ENCODE data around the gene B3GNT3. TPM values are rescaled to one million over a fixed set of nuclear protein-coding genes. Genes with fewer than 3 reads are reported as not detected.
A peak's percentile ranks its signal among the peaks of the same experiment; 100 is the strongest.

Gene B3GNT3
- total and polyA plus RNA-seq, 9 of the 15 experiments (the other 6 are each of a cell fraction or from before 2014, with no cell fraction given), result 0.06 to 0.11 (median 0.07) TPM; not detected in 6

DNA sequence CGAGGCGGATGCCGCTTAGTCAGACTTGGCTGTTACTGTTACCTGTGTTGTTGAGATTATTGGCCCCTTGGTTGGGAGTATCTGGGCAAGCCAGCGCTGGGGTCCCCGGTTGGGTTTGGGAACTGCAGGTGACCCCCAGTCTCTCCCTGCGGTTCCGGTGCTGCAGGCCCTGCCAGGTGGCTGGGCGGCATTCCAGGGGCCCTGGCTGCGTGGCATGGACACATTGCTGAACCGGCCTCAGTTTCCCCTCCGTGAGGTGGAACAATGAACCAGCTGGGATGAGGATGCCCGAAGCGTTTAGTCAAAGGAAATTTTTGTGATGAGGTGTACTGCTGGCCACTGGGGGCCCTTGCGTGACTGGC, 538 bp downstream of the B3GNT3 start:
- 55% methylated on average over 14 of the region's 14 CpGs for WGBS (ENCODE audit: insufficient coverage, low coverage, missing lambda C conversion rate)
- H3K9me3 ChIP-seq (replicated peaks; ENCODE audit: control insufficient read depth, insufficient read depth, low read depth, low read length), result no peaks in the 10 kb centered on the region
- H3K4me1 ChIP-seq (replicated peaks in 1 of 2; ENCODE audit: control insufficient read depth in 2 of 2, insufficient read depth in 2 of 2, low read length in 2 of 2), result peaks cover 15 to 26% of the 10 kb centered on the region in 2 experiments; a peak in 4 of 5 replicates
- ChIA-PET CTCF (ENCODE audit: low intra/inter-chr PET ratio) (no interaction called here), POLR2A (interaction anchor here (0.5 kb wide), 1 partner anchor 17 kb away, joined by 3 read pairs; no protein-coding TSS in a partner anchor)
- H3K27ac ChIP-seq (ENCODE audit: extremely low read depth, low read depth, low read length), result no peak overlapping the region
- H3K79me2 ChIP-seq (ENCODE audit: control insufficient read depth, insufficient read depth, low read length), result no peaks in the 10 kb centered on the region
- no peaks in the 10 kb centered on the region for H3K36me3 ChIP-seq (ENCODE audit: control insufficient read depth, insufficient read depth, low read length)
- no TSS peak for BruUV-seq (replicated peaks)
- no peaks in the 10 kb centered on the region for H4K20me1 ChIP-seq (replicated peaks; ENCODE audit: control insufficient read depth, insufficient read depth, low read length)
- no peak for DNase-seq (ENCODE audit: extremely low read depth in 1 of 4, low spot score in 3 of 4)
- H3K4me2 ChIP-seq (ENCODE audit: insufficient read depth, low read length), result peak overlapping the region; percentile 74
- H3K9me1 ChIP-seq (ENCODE audit: control insufficient read depth, insufficient read depth, low read length), result no peaks in the 10 kb centered on the region
- peaks cover 4 to 24% of the 10 kb centered on the region in 2 experiments; a peak in 3 of 5 replicates for H3K27me3 ChIP-seq (ENCODE audit: control insufficient read depth in 2 of 2, insufficient read depth in 2 of 2, low read length in 2 of 2)
- in situ Hi-C loops (cut with MboI) (no loop called here), intact Hi-C loops (cut with micrococcal nuclease) (no loop called here)
- peak overlapping the region in 1 of 2 experiments; percentile 90; a peak in 2 of 4 replicates for H3K9ac ChIP-seq (ENCODE audit: insufficient read depth in 1 of 2, low read depth in 2 of 2, low read length in 2 of 2)
- no peak for FAIRE-seq
- peak overlapping the region; percentile 40; the same call in 1 of the 2 replicates for H3K4me3 ChIP-seq
- H2AFZ ChIP-seq (ENCODE audit: low read depth, low read length), result peak overlapping the region; percentile 89; the same call in 1 of the 2 replicates
- ATAC-seq, result no peak
- no peak for TF ChIP-seq ZNF274 (IDR thresholded peaks at IDR 0.05; ENCODE audit: borderline replicate concordance, low read depth, low read length)
- no peak for TF ChIP-seq PPARD (CRISPR knock-in tag; IDR thresholded peaks at IDR 0.05)
- no peak for TF ChIP-seq TEAD4 (IDR thresholded peaks at IDR 0.05; ENCODE audit: low read length)
- TF ChIP-seq TEAD4 (CRISPR knock-in tag; IDR thresholded peaks at IDR 0.05; ENCODE audit: borderline replicate concordance), result no peak
- no peak for TF ChIP-seq BCOR (IDR thresholded peaks at IDR 0.05)
- TF ChIP-seq, protein P1, sequence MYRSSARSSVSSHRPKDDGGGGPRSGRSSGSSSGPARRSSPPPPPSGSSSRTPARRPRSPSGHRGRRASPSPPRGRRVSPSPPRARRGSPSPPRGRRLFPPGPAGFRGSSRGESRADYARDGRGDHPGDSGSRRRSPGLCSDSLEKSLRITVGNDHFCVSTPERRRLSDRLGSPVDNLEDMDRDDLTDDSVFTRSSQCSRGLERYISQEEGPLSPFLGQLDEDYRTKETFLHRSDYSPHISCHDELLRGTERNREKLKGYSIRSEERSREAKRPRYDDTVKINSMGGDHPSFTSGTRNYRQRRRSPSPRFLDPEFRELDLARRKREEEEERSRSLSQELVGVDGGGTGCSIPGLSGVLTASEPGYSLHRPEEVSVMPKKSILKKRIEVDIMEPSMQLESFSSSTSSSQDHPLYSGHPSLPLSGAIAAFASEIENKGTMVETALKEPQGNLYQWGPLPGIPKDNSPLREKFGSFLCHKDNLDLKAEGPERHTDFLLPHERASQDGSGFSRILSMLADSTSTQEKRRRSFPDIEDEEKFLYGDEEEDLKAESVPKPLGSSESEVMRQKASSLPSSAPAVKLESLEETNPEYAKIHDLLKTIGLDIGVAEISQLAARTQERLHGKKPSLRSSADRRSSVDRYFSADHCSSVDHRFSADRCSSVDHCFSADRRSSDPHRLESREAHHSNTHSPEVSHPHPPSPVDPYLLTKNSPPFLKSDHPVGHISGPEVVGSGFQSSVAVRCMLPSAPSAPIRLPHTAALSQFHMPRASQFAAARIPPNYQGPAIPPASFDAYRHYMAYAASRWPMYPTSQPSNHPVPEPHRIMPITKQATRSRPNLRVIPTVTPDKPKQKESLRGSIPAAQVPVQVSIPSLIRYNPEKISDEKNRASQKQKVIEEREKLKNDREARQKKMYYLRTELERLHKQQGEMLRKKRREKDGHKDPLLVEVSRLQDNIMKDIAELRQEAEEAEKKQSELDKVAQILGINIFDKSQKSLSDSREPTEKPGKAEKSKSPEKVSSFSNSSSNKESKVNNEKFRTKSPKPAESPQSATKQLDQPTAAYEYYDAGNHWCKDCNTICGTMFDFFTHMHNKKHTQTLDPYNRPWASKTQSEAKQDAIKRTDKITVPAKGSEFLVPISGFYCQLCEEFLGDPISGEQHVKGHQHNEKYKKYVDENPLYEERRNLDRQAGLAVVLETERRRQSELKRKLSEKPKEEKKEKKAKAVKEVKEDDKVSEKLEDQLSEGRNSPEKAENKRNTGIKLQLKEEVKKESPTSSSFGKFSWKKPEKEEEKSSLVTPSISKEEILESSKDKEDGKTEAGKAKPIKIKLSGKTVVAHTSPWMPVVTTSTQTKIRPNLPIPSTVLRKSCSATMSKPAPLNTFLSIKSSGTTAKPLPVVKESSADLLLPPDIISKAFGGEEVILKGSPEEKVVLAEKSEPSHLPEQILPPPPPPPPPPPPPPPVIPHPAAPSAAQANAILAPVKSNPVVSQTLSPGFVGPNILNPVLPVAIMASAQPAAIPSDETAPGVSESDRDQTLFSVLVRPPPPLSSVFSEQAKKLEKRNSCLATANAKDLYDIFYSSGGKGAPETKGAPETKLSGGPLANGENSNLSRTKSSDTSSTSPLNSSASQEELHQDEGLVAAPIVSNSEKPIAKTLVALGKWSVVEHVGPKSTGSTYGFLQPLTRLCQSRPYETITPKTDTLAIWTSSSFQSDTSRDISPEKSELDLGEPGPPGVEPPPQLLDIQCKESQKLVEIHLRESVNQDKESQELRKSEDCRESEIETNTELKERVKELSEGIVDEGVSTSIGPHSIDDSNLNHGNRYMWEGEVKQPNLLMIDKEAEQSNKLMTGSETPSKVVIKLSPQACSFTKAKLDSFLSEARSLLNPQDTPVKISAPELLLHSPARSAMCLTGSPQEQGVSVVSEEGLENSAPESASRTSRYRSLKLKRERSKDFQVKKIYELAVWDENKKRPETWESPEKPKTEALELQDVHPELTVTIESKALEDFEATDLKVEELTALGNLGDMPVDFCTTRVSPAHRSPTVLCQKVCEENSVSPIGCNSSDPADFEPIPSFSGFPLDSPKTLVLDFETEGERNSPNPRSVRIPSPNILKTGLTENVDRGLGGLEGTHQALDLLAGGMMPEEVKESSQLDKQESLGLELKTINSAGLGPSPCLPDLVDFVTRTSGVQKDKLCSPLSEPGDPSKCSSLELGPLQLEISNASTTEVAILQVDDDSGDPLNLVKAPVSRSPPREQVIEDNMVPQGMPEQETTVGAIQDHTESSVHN (IDR thresholded peaks at IDR 0.05; ENCODE audit: borderline replicate concordance in 1 of 2, low read depth in 1 of 2), result no peak
- TF ChIP-seq, protein P2, sequence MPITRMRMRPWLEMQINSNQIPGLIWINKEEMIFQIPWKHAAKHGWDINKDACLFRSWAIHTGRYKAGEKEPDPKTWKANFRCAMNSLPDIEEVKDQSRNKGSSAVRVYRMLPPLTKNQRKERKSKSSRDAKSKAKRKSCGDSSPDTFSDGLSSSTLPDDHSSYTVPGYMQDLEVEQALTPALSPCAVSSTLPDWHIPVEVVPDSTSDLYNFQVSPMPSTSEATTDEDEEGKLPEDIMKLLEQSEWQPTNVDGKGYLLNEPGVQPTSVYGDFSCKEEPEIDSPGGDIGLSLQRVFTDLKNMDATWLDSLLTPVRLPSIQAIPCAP (CRISPR knock-in tag; IDR thresholded peaks at IDR 0.05; ENCODE audit: borderline replicate concordance), result no peak
- no peak for TF ChIP-seq ZNF174 (CRISPR knock-in tag; IDR thresholded peaks at IDR 0.05)
- no peak for TF ChIP-seq LEF1 (IDR thresholded peaks at IDR 0.05)
- no peak for TF ChIP-seq WHSC1 (IDR thresholded peaks at IDR 0.05; ENCODE audit: low read length)
- TF ChIP-seq, protein P3, sequence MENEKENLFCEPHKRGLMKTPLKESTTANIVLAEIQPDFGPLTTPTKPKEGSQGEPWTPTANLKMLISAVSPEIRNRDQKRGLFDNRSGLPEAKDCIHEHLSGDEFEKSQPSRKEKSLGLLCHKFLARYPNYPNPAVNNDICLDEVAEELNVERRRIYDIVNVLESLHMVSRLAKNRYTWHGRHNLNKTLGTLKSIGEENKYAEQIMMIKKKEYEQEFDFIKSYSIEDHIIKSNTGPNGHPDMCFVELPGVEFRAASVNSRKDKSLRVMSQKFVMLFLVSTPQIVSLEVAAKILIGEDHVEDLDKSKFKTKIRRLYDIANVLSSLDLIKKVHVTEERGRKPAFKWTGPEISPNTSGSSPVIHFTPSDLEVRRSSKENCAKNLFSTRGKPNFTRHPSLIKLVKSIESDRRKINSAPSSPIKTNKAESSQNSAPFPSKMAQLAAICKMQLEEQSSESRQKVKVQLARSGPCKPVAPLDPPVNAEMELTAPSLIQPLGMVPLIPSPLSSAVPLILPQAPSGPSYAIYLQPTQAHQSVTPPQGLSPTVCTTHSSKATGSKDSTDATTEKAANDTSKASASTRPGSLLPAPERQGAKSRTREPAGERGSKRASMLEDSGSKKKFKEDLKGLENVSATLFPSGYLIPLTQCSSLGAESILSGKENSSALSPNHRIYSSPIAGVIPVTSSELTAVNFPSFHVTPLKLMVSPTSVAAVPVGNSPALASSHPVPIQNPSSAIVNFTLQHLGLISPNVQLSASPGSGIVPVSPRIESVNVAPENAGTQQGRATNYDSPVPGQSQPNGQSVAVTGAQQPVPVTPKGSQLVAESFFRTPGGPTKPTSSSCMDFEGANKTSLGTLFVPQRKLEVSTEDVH (IDR thresholded peaks at IDR 0.05; ENCODE audit: low read depth, partially characterized antibody), result no peak

Data from K562 (cell line).